Spleen (tissue), 11 donors: ENCODE results near the gene FAS. TPM values are rescaled to one million over a fixed set of nuclear protein-coding genes. Genes with fewer than 3 reads are reported as not detected.

Experiments
- DNase-seq: peaks from one replicate; pipeline ENCODE4 v3.0.0-alpha.2; 2020
- H3K27ac ChIP-seq, 8 donors: fragments of 200-600 bp; sonication (generic) in 7 of 8; 1 replicate in 4 of 8; 2 replicates in 4 of 8; pipeline versions ENCODE4 v1.5.0 to v1.8.0; 2016 to 2021; ENCODE audit warnings: inconsistent platforms in 4 of 8, mild to moderate bottlenecking in 4 of 8, moderate library complexity in 1 of 8
- H3K27me3 ChIP-seq, 7 donors: fragments of 200-600 bp; sonication (generic) in 6 of 7; replicated peaks in 1 of 7; 1 replicate in 4 of 7; 2 replicates in 3 of 7; pipeline versions ENCODE4 v1.5.0 to v1.8.0; 2016 to 2021; ENCODE audit warnings: inconsistent platforms in 3 of 7, mild to moderate bottlenecking in 1 of 7
- H3K36me3 ChIP-seq, 6 donors: fragments of 200-600 bp; sonication (generic) in 5 of 6; 1 replicate in 4 of 6; 2 replicates in 2 of 6; pipeline versions ENCODE4 v1.5.0 to v1.8.0; 2016 to 2021; ENCODE audit warnings: inconsistent platforms in 2 of 6
- H3K4me1 ChIP-seq, 6 donors: fragments of 200-600 bp; sonication (generic) in 5 of 6; 1 replicate in 3 of 6; 2 replicates in 3 of 6; pipeline versions ENCODE4 v1.5.0 to v1.8.0; 2016 to 2021; ENCODE audit warnings: inconsistent platforms in 3 of 6
- H3K4me3 ChIP-seq, 8 donors: fragments of 200-600 bp; sonication (generic) in 7 of 8; 1 replicate in 4 of 8; 2 replicates in 4 of 8; pipeline versions ENCODE4 v1.5.0 to v1.8.0; 2016 to 2021; ENCODE audit warnings: inconsistent platforms in 4 of 8, mild to moderate bottlenecking in 4 of 8, moderate library complexity in 2 of 8
- H3K9me3 ChIP-seq, 8 donors: fragments of 200-600 bp; sonication (generic) in 7 of 8; 1 replicate in 4 of 8; 2 replicates in 4 of 8; pipeline versions ENCODE4 v1.5.0 to v1.8.0; 2016 to 2021; ENCODE audit warnings: inconsistent platforms in 4 of 8
- POLR2A ChIP-seq, 3 donors: fragments of 450-650 bp; IDR thresholded peaks; one replicate each; pipeline ENCODE4 v1.5.1; 2017; ENCODE audit warnings: antibody characterized with exemption in 3 of 3, mild to moderate bottlenecking in 1 of 3
- POLR2AphosphoS5 ChIP-seq, 3 donors: sonication (generic); formaldehyde crosslinking; IDR thresholded peaks; one replicate each; pipeline ENCODE4 v1.5.1; 2017; ENCODE audit warnings: antibody characterized with exemption in 3 of 3
- WGBS, 5 donors: extraction: QIAGEN DNeasy Blood & Tissue Kit in 3 of 5; methylation state at CpG; one replicate each; pipeline versions ENCODE4 v1.1.5 to v1.1.7; 2013 to 2018; 5-methylcytosine and 5-hydroxymethylcytosine counted together
- intact Hi-C: fragments of 100-400 bp; cut with DNase I; formaldehyde crosslinking; loops from one replicate; pipeline ENCODE4 v1.15.0; 2023; ENCODE audit warnings: low total_unique reads
- polyA plus RNA-seq, 3 donors: library from polyadenylated mRNA; stranded (reverse); fragments of 200-250 nt; gene quantifications; one replicate each; pipeline ENCODE4 v1.2.1, GENCODE V29; 2013
- total RNA-seq, 7 donors: library from RNA; depleted of rRNA in 3 of 7; stranded (reverse); fragments of >200 nt in 3 of 7; fragmentation: NEBNext Ultra II Directional in 4 of 7; extraction: Animal tissue kit (Norgen Biotek cat#: 25700) in 4 of 7; gene quantifications; one replicate each; pipeline versions ENCODE4 v1.1.0 to v1.2.1, GENCODE V29; 2016 to 2021
- TF ChIP-seq, protein P1 (sequence below), 11 experiments: fragments of 200-600 bp in 7 of 11; fragments of 450-650 bp in 4 of 11; sonication (generic) in 4 of 11; IDR thresholded peaks in 8 of 11; conservative IDR thresholded peaks in 3 of 11; 1 replicate in 7 of 11; 2 replicates in 4 of 11; pipeline versions ENCODE4 v1.4.0 to v1.8.0; 2016 to 2021; ENCODE audit warnings: antibody characterized with exemption in 11 of 11, inconsistent platforms in 4 of 11, mild to moderate bottlenecking in 1 of 11
- donor health status: healthy with polysubstance abuse.
- donor health status: DM: no; HTN: no; CAD: no; lungs with moderate emphysema.
- donor health status: DM: no; HTN: no; CAD: no.
- donor health status: Bipolar disorder and iron deficiency.
- donor health status: healthy.
- donor health status: DM: no; HTN: no; CAD: no.
- donor health status: DM: yes; HTN: yes; CAD: no.

FAS gene
- total and polyA plus RNA-seq, 10 donors: 7.6 to 50.6 (median 30.6) TPM

DNA sequence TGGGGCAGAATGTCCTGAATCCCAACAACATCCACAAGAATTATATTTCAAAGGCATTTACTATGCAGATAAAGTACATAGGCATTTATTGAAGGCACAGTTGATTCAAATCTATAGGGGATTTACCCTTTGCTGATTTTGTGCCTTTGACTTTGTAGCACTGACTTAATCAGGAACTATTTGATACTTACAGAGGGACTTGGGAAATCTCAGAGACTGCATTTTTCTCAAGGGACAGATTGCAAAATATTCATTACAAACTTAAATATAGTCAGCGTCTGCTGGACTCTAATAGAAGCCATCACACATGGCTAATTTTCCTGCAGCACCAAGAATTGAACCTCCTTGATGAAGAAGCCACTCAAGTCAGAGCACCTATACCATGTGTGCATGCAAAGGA lies 44.9 kb downstream of the FAS start:
- intact Hi-C loops: no loop called here
- TF ChIP-seq POLR2A (IDR thresholded peaks at IDR 0.05) (no peak), POLR2AphosphoS5 (IDR thresholded peaks at IDR 0.05) (no peak)
- TF ChIP-seq, protein P1, sequence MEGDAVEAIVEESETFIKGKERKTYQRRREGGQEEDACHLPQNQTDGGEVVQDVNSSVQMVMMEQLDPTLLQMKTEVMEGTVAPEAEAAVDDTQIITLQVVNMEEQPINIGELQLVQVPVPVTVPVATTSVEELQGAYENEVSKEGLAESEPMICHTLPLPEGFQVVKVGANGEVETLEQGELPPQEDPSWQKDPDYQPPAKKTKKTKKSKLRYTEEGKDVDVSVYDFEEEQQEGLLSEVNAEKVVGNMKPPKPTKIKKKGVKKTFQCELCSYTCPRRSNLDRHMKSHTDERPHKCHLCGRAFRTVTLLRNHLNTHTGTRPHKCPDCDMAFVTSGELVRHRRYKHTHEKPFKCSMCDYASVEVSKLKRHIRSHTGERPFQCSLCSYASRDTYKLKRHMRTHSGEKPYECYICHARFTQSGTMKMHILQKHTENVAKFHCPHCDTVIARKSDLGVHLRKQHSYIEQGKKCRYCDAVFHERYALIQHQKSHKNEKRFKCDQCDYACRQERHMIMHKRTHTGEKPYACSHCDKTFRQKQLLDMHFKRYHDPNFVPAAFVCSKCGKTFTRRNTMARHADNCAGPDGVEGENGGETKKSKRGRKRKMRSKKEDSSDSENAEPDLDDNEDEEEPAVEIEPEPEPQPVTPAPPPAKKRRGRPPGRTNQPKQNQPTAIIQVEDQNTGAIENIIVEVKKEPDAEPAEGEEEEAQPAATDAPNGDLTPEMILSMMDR (IDR thresholded peaks at IDR 0.05 in 8 of 11, conservative IDR thresholded peaks at IDR 0.05 in 3 of 11): no peak
- H3K36me3 ChIP-seq: no peaks in the 10 kb centered on the region

DNA sequence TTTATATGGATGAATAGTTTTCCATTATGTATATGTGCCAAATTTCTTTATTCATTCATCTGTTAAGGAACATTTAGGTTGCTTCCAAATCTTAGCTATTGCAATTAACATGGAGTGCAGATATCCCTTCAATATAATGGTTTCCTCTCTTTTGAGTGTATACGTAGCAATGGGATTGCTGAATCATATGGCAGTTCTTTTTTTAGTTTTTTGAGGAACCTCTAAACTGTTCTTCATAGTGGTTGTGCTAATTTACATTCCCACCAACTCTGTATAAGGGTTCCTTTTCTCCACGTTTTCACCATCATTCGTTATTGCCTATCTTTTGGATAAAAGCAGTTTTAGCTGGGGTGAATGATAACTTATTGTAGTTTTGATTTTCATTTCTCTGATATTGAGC lies 46.5 kb downstream of the FAS start:
- no peaks in the 10 kb centered on the region for H3K9me3 ChIP-seq
- H3K27ac ChIP-seq: no peak overlapping the region
- H3K4me3 ChIP-seq: no peak overlapping the region
- peaks cover 6 to 21% (median 7%) of the 10 kb centered on the region in 6 donors for H3K4me1 ChIP-seq
- TF ChIP-seq POLR2A (IDR thresholded peaks at IDR 0.05) (no peak), POLR2AphosphoS5 (IDR thresholded peaks at IDR 0.05) (no peak)
- TF ChIP-seq, protein P1 (IDR thresholded peaks at IDR 0.05 in 8 of 11, conservative IDR thresholded peaks at IDR 0.05 in 3 of 11): no peak
- peaks cover 0 to 3% (median 0%) of the 10 kb centered on the region in 6 donors for H3K36me3 ChIP-seq
- WGBS, 5 donors: 36 to 61% (median 53%) methylated on average over 3 of the region's 3 CpGs
- H3K27me3 ChIP-seq: no peaks in the 10 kb centered on the region
- no peak for DNase-seq
- intact Hi-C loops: no loop called here

More for the DNA sequence above, 44.9 kb downstream of the FAS start:
- Histone ChIP-seq H3K27me3 (no peaks in the 10 kb centered on the region), H3K4me3 (no peak overlapping the region), H3K9me3 (no peaks in the 10 kb centered on the region), H3K4me1 (peaks cover 6 to 37% (median 19%) of the 10 kb centered on the region in 6 donors), H3K27ac (no peak overlapping the region)
- 44 to 82% (median 62%) methylated on average over 1 of the region's 1 CpG for WGBS, 5 donors
- DNase-seq: no peak

DNA sequence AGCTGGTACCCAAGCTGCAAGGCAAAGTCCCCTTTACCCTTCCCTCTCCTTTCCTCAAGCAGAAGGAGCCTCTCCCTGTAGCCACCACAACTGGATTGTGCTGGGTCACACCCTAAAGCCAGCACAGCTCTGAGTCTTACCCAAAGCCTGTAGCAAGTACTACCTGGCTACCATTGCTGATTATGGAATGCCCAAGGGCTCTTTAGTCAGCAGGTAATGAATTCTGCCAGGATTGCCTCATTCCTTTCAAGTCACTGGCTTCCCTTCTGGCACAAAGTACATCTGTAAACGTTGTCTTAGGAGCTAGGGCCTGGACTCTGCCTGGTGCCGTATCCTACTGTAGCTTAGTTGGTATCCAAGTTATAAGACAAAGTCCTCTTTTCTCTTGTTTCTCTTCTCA lies 52.0 kb downstream of the FAS start:
- intact Hi-C loops: no loop called here
- 81 to 98% (median 95%) methylated on average over 2 of the region's 2 CpGs for WGBS, 5 donors

DNA sequence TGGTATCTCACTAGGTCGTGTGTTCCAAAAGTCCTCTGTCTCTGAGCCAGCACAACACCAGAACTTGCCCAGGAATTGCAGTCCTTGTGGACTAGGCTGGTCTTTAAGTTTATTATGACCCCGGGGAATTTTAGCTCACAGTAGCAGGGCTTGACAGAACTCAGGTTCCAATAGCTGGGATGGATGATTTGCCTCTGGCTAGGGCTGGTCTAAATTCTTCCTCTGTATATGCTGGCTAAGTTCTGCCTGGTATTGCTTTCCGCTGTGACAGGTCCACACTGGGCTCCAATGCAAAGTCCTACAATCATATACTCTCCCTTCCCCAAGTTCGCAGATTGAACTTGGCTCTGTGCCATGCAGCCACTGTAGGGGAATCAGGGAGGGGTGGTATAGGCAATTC lies 52.5 kb downstream of the FAS start:
- H3K27me3 ChIP-seq: no peaks in the 10 kb centered on the region
- intact Hi-C loops: no loop called here
- TF ChIP-seq POLR2AphosphoS5 (IDR thresholded peaks at IDR 0.05) (no peak), POLR2A (IDR thresholded peaks at IDR 0.05) (no peak)
- TF ChIP-seq, protein P1 (IDR thresholded peaks at IDR 0.05 in 8 of 11, conservative IDR thresholded peaks at IDR 0.05 in 3 of 11): no peak
- DNase-seq: no peak
- H3K4me3 ChIP-seq: no peak overlapping the region
- no peak overlapping the region for H3K27ac ChIP-seq
- H3K4me1 ChIP-seq: no peaks in the 10 kb centered on the region
- no peaks in the 10 kb centered on the region for H3K9me3 ChIP-seq
- WGBS, 5 donors: 69 to 93% (median 88%) methylated on average over 4 of the region's 4 CpGs
- H3K36me3 ChIP-seq: peaks cover 0 to 10% (median 0%) of the 10 kb centered on the region in 6 donors

More for the DNA sequence above, 52.0 kb downstream of the FAS start:
- Histone ChIP-seq H3K27me3 (no peaks in the 10 kb centered on the region), H3K4me1 (no peaks in the 10 kb centered on the region), H3K9me3 (no peaks in the 10 kb centered on the region), H3K36me3 (peaks cover 0 to 10% (median 0%) of the 10 kb centered on the region in 6 donors), H3K27ac (no peak overlapping the region), H3K4me3 (no peak overlapping the region)
- no peak for DNase-seq
- TF ChIP-seq POLR2AphosphoS5 (IDR thresholded peaks at IDR 0.05): no peak
- TF ChIP-seq, protein P1 (IDR thresholded peaks at IDR 0.05 in 8 of 11, conservative IDR thresholded peaks at IDR 0.05 in 3 of 11): no peak
- TF ChIP-seq POLR2A (IDR thresholded peaks at IDR 0.05): no peak
